Measurements from ENCODE around the gene XRCC6. TPM values are rescaled to one million over a fixed set of nuclear protein-coding genes. Genes with fewer than 3 reads are reported as not detected.
A peak's percentile ranks its signal among the peaks of the same experiment; 100 is the strongest.
"Not testable (repeated sequence)": the region's sequence is repeated elsewhere in the genome, so short reads cannot be mapped to it uniquely, and the experiment has no call there.

XRCC6 gene
- total and polyA plus RNA-seq, 9 of the 15 experiments (the other 6 are each of a cell fraction or from before 2014, with no cell fraction given) = 151 to 440 (median 318) TPM

GRCh38 chr22:41634610-41635009 lies 13.5 kb downstream of the XRCC6 start:
- 94% methylated on average over 8 of the region's 8 CpGs for WGBS (ENCODE audit: insufficient coverage, low coverage, missing lambda C conversion rate)
- H3K4me1 ChIP-seq (replicated peaks in 1 of 2; ENCODE audit: control insufficient read depth in 2 of 2, insufficient read depth in 2 of 2, low read length in 2 of 2); H2AFZ ChIP-seq (ENCODE audit: low read depth, low read length); H3K4me2 ChIP-seq (ENCODE audit: insufficient read depth, low read length); intact Hi-C loops (cut with micrococcal nuclease); H3K9me3 ChIP-seq (replicated peaks; ENCODE audit: control insufficient read depth, insufficient read depth, low read depth, low read length); H3K9ac ChIP-seq (ENCODE audit: insufficient read depth in 1 of 2, low read depth in 2 of 2, low read length in 2 of 2); FAIRE-seq; H3K9me1 ChIP-seq (ENCODE audit: control insufficient read depth, insufficient read depth, low read length); CTCF ChIA-PET (ENCODE audit: low intra/inter-chr PET ratio); H3K27me3 ChIP-seq (ENCODE audit: control insufficient read depth in 2 of 2, insufficient read depth in 2 of 2, low read length in 2 of 2); H3K79me2 ChIP-seq (ENCODE audit: control insufficient read depth, insufficient read depth, low read length); in situ Hi-C loops (cut with MboI); ATAC-seq; H4K20me1 ChIP-seq (replicated peaks; ENCODE audit: control insufficient read depth, insufficient read depth, low read length); H3K27ac ChIP-seq (ENCODE audit: extremely low read depth, low read depth, low read length); H3K4me3 ChIP-seq; BruUV-seq (replicated peaks); DNase-seq (ENCODE audit: extremely low read depth in 1 of 4, low spot score in 3 of 4): not testable (repeated sequence)
- POLR2A ChIA-PET = interaction anchor here (0.6 to 1.1 kb wide), 2 partner anchors 14 to 15 kb away, joined by 3 read pairs; partner anchors contain the start of gene DESI1
- H3K36me3 ChIP-seq (ENCODE audit: control insufficient read depth, insufficient read depth, low read length) = peaks cover 69% of the 10 kb centered on the region

- Histone ChIP-seq H3K36me3 (ENCODE audit: control insufficient read depth, insufficient read depth, low read length) (peaks cover 78% of the 10 kb centered on the region), H3K27me3 (ENCODE audit: control insufficient read depth in 2 of 2, insufficient read depth in 2 of 2, low read length in 2 of 2) (no peaks in the 10 kb centered on the region), H3K4me2 (ENCODE audit: insufficient read depth, low read length) (no peak overlapping the region), H3K27ac (ENCODE audit: extremely low read depth, low read depth, low read length) (no peak overlapping the region), H2AFZ (ENCODE audit: low read depth, low read length) (no peak overlapping the region), H3K79me2 (ENCODE audit: control insufficient read depth, insufficient read depth, low read length) (peaks cover 4% of the 10 kb centered on the region), H3K4me1 (replicated peaks in 1 of 2; ENCODE audit: control insufficient read depth in 2 of 2, insufficient read depth in 2 of 2, low read length in 2 of 2) (no peaks in the 10 kb centered on the region; a peak in 1 of 5 replicates), H4K20me1 (replicated peaks; ENCODE audit: control insufficient read depth, insufficient read depth, low read length) (no peaks in the 10 kb centered on the region), H3K9me3 (replicated peaks; ENCODE audit: control insufficient read depth, insufficient read depth, low read depth, low read length) (no peaks in the 10 kb centered on the region), H3K9me1 (ENCODE audit: control insufficient read depth, insufficient read depth, low read length) (no peaks in the 10 kb centered on the region), H3K9ac (ENCODE audit: insufficient read depth in 1 of 2, low read depth in 2 of 2, low read length in 2 of 2) (no peak overlapping the region), H3K4me3 (no peak overlapping the region)
- 78% methylated on average over 7 of the region's 7 CpGs for WGBS (ENCODE audit: insufficient coverage, low coverage, missing lambda C conversion rate)
- TF ChIP-seq FIP1L1 (IDR thresholded peaks at IDR 0.05; ENCODE audit: low read depth, low read length, poor library complexity, severe bottlenecking) (no peak), ETV5 (CRISPR knock-in tag; IDR thresholded peaks at IDR 0.05; ENCODE audit: low read depth) (no peak), NUFIP1 (IDR thresholded peaks at IDR 0.05; ENCODE audit: partially characterized antibody) (no peak)
- FAIRE-seq = no peak
- in situ Hi-C loops (cut with MboI) = no loop called here
- no peak for ATAC-seq
- BruUV-seq (replicated peaks) = TSS peak; percentile 16
- ChIA-PET CTCF (ENCODE audit: low intra/inter-chr PET ratio) (no interaction called here), POLR2A (interaction anchor here (1.0 kb wide), 1 partner anchor 9 kb away, joined by 3 read pairs; no protein-coding TSS in a partner anchor)
- no peak for DNase-seq (ENCODE audit: extremely low read depth in 1 of 4, low spot score in 3 of 4)
- intact Hi-C loops (cut with micrococcal nuclease) = no loop called here
These were observed 15.4 kb downstream of the XRCC6 start for GRCh38 chr22:41636467-41636866.

- H3K4me3 ChIP-seq; H3K4me1 ChIP-seq (replicated peaks in 1 of 2; ENCODE audit: control insufficient read depth in 2 of 2, insufficient read depth in 2 of 2, low read length in 2 of 2); CTCF ChIA-PET (ENCODE audit: low intra/inter-chr PET ratio); BruUV-seq (replicated peaks); H3K79me2 ChIP-seq (ENCODE audit: control insufficient read depth, insufficient read depth, low read length); ATAC-seq; DNase-seq (ENCODE audit: extremely low read depth in 1 of 4, low spot score in 3 of 4); H4K20me1 ChIP-seq (replicated peaks; ENCODE audit: control insufficient read depth, insufficient read depth, low read length); H3K9me3 ChIP-seq (replicated peaks; ENCODE audit: control insufficient read depth, insufficient read depth, low read depth, low read length); H3K9ac ChIP-seq (ENCODE audit: insufficient read depth in 1 of 2, low read depth in 2 of 2, low read length in 2 of 2); intact Hi-C loops (cut with micrococcal nuclease); H3K9me1 ChIP-seq (ENCODE audit: control insufficient read depth, insufficient read depth, low read length); H3K4me2 ChIP-seq (ENCODE audit: insufficient read depth, low read length); FAIRE-seq; H2AFZ ChIP-seq (ENCODE audit: low read depth, low read length); H3K27ac ChIP-seq (ENCODE audit: extremely low read depth, low read depth, low read length); in situ Hi-C loops (cut with MboI); H3K27me3 ChIP-seq (ENCODE audit: control insufficient read depth in 2 of 2, insufficient read depth in 2 of 2, low read length in 2 of 2): not testable (repeated sequence)
- 87% methylated on average over 5 of the region's 8 CpGs for WGBS (ENCODE audit: insufficient coverage, low coverage, missing lambda C conversion rate)
- peaks cover 82% of the 10 kb centered on the region for H3K36me3 ChIP-seq (ENCODE audit: control insufficient read depth, insufficient read depth, low read length)
- POLR2A ChIA-PET = interaction anchor here (0.6 to 1.4 kb wide), 3 partner anchors 9 to 374 kb away, joined by 3 to 4 read pairs (median 3); no protein-coding TSS in a partner anchor
These were observed 16.5 kb downstream of the XRCC6 start for GRCh38 chr22:41637623-41638022.

Measured in K562 (cell line).